Mesothelial cell of epicardium (in vitro differentiated cells): ENCODE data around the gene NLK. TPM values are rescaled to one million over a fixed set of nuclear protein-coding genes. Genes with fewer than 3 reads are reported as not detected.

Experiments used
- DNase-seq, 2 experiments: peaks; one replicate each; pipeline ENCODE4 v3.0.0; 2021; ENCODE audit warnings: low spot score in 2 of 2; ENCODE audit not compliant: unreplicated experiment in 2 of 2
- H3K27ac Mint-ChIP-seq: 2 replicates; pipeline ENCODE4 v1.8.0; 2021; ENCODE audit warnings: mixed read lengths
- H3K27me3 Mint-ChIP-seq: 2 replicates; pipeline ENCODE4 v1.8.0; 2021; ENCODE audit warnings: low read depth, mixed read lengths
- H3K36me3 Mint-ChIP-seq: 2 replicates; pipeline ENCODE4 v1.8.0; 2021; ENCODE audit warnings: mixed read lengths
- H3K4me1 Mint-ChIP-seq: 2 replicates; pipeline ENCODE4 v1.8.0; 2021; ENCODE audit warnings: mixed read lengths
- H3K4me3 Mint-ChIP-seq: 2 replicates; pipeline ENCODE4 v1.8.0; 2021; ENCODE audit warnings: mild to moderate bottlenecking, moderate library complexity, mixed read lengths
- H3K9me3 Mint-ChIP-seq: 2 replicates; pipeline ENCODE4 v1.8.0; 2021; ENCODE audit warnings: mixed read lengths
- CTCF ChIP-seq: fragments of 200-600 bp; sonication (generic); IDR thresholded peaks from one replicate; pipeline ENCODE4 v1.5.0; 2021; ENCODE audit warnings: antibody characterized with exemption; ENCODE audit not compliant: unreplicated experiment
- total RNA-seq: library from RNA; stranded (reverse); gene quantifications from 3 replicates; pipeline ENCODE4 v1.2.1, GENCODE V29; 2021

Gene NLK
- total RNA-seq, 1 donor from 2014 or later: 22.6 TPM

GRCh38 chr17:28133562-28133970 lies 91.1 kb downstream of the NLK start:
- TF ChIP-seq CTCF: no peak
- Mint-ChIP-seq H3K4me1 (peaks cover 14% of the 10 kb centered on the region), H3K27ac (no peak overlapping the region), H3K4me3 (no peak overlapping the region), H3K9me3 (no peaks in the 10 kb centered on the region), H3K36me3 (peaks cover 8% of the 10 kb centered on the region), H3K27me3 (no peaks in the 10 kb centered on the region)
- DNase-seq: no peak

DNA sequence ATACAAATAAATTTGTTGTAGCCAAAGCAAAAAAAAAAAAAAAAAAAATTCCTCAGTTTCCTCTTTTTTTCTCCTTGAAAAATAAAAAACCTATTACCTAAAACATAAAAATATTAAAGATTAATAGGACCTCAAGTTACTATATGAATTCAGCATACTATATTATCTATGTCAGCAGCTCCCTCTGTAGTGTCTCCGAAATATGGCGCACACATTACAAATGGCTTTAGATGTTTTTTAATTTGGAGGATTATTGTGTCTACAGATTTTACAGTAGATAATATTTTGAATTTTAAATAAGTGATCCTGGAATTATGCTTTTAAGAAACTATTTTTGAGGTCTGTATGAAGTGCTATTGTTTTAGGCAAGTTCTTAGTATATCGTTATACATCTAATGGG lies 94.4 kb downstream of the NLK start:
- DNase-seq: no peak
- Mint-ChIP-seq H3K27ac (no peak overlapping the region), H3K4me1 (peaks cover 1% of the 10 kb centered on the region), H3K27me3 (no peaks in the 10 kb centered on the region), H3K36me3 (peaks cover 8% of the 10 kb centered on the region), H3K4me3 (no peak overlapping the region), H3K9me3 (no peaks in the 10 kb centered on the region)
- TF ChIP-seq CTCF: no peak

DNA sequence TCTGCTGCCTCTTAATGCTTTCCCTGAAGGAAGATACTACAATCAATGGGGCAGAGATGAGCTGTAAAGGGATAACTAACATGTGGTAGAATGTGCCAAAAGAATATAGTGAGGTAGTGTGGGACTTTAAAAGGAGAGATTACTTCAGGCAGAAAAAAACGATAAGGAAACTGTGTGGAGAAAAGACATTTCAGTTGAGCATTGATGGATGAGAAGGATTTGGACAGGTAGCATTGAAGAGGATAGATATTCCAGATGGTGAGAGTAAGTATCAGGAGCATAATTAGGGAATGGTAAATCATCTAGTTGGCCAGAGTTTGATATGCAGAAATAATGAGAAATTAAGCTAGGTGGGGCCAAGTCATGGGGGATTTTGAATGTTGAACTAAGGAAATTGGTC lies 97.3 kb downstream of the NLK start:
- Mint-ChIP-seq H3K27me3 (no peaks in the 10 kb centered on the region), H3K4me1 (peaks cover 4% of the 10 kb centered on the region), H3K36me3 (peaks cover 2% of the 10 kb centered on the region), H3K27ac (no peak overlapping the region), H3K4me3 (no peak overlapping the region), H3K9me3 (no peaks in the 10 kb centered on the region)
- TF ChIP-seq CTCF: no peak
- no peak for DNase-seq

DNA sequence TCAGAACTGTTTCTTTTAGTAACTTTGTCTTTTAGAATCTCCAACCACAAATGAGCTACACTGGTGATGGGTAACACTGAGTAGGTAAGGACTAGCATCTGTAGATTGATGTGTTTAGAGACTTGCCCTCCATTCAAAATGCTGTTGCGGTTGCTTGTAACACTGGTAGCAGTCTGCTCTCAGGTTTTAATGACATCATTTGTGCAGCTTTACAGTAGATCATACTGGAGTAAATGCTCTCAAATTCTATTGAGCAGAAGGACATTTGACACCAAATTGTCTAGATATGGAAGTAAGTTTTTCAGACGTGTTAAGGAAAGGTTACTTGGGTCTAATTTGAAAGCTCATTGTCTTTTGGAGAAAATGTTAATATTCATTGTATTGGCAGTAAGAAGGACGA lies 98.8 kb downstream of the NLK start:
- TF ChIP-seq CTCF: no peak
- no peaks in the 10 kb centered on the region for H3K9me3 Mint-ChIP-seq
- no peaks in the 10 kb centered on the region for H3K27me3 Mint-ChIP-seq
- no peak overlapping the region for H3K4me3 Mint-ChIP-seq
- H3K36me3 Mint-ChIP-seq: peaks cover 2% of the 10 kb centered on the region
- H3K27ac Mint-ChIP-seq: no peak overlapping the region
- H3K4me1 Mint-ChIP-seq: peaks cover 8% of the 10 kb centered on the region
- DNase-seq: no peak

GRCh38 chr17:28141773-28142172 lies 99.3 kb downstream of the NLK start:
- Mint-ChIP-seq H3K4me1 (peaks cover 8% of the 10 kb centered on the region), H3K4me3 (no peak overlapping the region), H3K36me3 (no peaks in the 10 kb centered on the region), H3K9me3 (no peaks in the 10 kb centered on the region), H3K27me3 (no peaks in the 10 kb centered on the region), H3K27ac (no peak overlapping the region)
- TF ChIP-seq CTCF: no peak
- no peak for DNase-seq

DNA sequence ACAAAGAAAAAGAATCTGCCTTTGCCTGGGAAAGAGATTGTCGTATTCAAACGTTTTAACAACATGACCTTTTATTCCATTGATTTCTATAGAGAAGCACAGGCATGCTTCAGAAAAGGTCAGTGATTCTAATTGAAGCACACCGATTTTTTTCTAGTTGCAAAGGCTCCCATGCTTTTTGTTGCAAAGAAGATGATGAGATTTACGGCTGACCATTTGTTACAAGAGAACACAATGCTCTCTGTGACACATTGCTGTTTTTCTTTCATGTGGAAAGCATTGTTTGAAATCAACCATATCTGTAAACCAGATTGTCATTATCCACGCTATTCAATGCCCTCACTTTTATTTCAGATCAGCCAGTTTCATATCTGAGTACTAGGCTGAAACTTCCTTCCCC lies 99.8 kb downstream of the NLK start:
- H3K9me3 Mint-ChIP-seq: no peaks in the 10 kb centered on the region
- no peaks in the 10 kb centered on the region for H3K36me3 Mint-ChIP-seq

More for the DNA sequence above, 99.8 kb downstream of the NLK start:
- no peak overlapping the region for H3K27ac Mint-ChIP-seq
- DNase-seq: no peak
- no peak for TF ChIP-seq CTCF
- H3K4me1 Mint-ChIP-seq: peaks cover 8% of the 10 kb centered on the region
- H3K27me3 Mint-ChIP-seq: no peaks in the 10 kb centered on the region
- no peak overlapping the region for H3K4me3 Mint-ChIP-seq
